OCI-LY7 (cell line): ENCODE measurements around the gene RNF214.

ENCODE experiments used
- EZH2phosphoT487 ChIP-seq: fragments of 200-600 bp; sonication (generic); IDR thresholded peaks from 2 replicates; pipeline ENCODE4 v1.6.1; 2018; ENCODE audit warnings: low read depth, borderline replicate concordance, mild to moderate bottlenecking, mixed run types, antibody characterized with exemption, low read length, moderate library complexity, mixed read lengths
- TF ChIP-seq, protein P1 (sequence below): fragments of 200-600 bp; sonication (generic); conservative IDR thresholded peaks from 2 replicates; pipeline ENCODE4 v1.5.1; 2014; ENCODE audit warnings: mild to moderate bottlenecking, antibody characterized with exemption, low read length, moderate library complexity, mixed read lengths

DNA sequence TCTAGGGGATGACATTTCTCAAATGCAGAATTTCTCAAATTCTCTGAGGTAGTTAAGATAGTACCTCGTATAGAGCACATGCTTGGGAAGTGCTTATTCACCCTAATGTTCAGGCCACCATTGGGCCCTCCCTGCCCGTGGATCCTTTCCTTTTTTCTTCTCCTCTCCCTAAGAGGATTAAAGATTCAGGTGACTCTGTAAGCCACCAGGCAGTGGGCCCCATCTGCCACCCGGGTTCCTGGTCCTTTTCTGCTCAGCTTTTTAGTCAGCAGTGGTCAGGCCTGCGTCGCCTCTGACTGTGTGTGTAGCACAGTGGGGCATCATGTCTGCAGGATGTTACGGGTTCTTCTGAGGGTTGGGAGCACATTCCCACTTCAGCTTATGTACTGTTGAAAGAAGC, 102.4 kb downstream of the RNF214 start:
- TF ChIP-seq, protein P1, sequence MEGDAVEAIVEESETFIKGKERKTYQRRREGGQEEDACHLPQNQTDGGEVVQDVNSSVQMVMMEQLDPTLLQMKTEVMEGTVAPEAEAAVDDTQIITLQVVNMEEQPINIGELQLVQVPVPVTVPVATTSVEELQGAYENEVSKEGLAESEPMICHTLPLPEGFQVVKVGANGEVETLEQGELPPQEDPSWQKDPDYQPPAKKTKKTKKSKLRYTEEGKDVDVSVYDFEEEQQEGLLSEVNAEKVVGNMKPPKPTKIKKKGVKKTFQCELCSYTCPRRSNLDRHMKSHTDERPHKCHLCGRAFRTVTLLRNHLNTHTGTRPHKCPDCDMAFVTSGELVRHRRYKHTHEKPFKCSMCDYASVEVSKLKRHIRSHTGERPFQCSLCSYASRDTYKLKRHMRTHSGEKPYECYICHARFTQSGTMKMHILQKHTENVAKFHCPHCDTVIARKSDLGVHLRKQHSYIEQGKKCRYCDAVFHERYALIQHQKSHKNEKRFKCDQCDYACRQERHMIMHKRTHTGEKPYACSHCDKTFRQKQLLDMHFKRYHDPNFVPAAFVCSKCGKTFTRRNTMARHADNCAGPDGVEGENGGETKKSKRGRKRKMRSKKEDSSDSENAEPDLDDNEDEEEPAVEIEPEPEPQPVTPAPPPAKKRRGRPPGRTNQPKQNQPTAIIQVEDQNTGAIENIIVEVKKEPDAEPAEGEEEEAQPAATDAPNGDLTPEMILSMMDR = no peak
- no peak for TF ChIP-seq EZH2phosphoT487
